ENCODE measurements around the gene PNPLA5. TPM values are rescaled to one million over a fixed set of nuclear protein-coding genes. Genes with fewer than 3 reads are reported as not detected.

Gene PNPLA5
- polyA plus RNA-seq, 12 donors, result 0.07 TPM; not detected in 11

DNA sequence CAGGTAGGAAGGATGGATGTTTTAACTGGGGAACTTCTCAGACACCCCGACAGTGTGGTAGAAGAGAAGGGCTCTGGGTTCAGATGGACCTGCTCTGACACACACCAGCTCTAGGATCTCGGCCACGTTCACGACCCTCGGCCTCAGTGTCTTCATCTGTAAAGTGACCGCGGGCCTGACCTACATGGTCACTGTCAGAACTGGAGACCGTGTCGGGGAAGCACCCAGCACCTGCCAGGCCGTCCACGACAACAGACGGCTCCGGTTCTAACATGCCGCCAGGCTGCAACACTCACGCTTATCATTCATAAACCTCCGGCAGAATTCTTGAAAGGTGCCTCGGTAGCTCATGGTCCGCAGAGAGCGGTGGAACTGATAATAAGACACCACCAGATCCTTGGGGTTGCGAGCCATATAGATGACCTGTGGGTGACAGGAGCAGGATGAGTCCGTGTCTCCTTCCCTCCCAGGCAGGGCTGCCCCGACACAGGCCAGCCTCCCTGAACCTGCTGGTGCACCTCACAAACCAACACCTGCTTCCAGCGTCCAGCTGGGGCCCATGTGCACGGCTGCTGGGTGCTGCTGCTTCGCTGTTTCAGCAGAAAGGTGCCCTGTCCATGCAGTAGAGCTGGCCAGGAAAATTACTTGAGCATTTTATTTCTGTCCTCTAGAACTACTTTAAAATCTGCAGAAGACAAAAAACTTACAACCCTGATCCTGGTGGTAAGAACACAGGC is 53.1 kb downstream of the PNPLA5 start:
- no peak for DNase-seq

- DNase-seq, result no peak
These were observed 53.7 kb downstream of the PNPLA5 start for GRCh38 chr22:43838161-43838560.

GRCh38 chr22:43837666-43838065 is 54.1 kb downstream of the PNPLA5 start:
- DNase-seq, result no peak

DNA sequence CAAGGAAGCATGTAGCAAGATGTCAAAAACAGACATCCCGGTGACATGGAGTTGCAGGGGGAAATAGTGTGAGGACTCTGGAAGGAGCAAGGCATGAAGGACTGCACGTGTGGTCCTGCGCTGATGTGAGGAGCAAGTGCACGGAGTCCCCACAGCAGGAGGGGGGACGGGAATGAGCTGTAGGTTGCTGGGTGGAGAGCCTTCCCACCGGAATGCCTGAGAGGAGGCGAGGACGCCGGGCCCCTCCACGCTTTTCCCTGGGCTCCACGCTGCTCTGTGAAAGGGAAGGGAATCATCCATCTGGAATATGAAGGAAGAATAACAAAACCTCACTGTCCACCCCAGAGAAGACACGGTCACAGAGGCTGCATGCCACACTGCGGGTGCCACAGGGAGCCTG is 56.1 kb downstream of the PNPLA5 start:
- DNase-seq, result no peak

DNA sequence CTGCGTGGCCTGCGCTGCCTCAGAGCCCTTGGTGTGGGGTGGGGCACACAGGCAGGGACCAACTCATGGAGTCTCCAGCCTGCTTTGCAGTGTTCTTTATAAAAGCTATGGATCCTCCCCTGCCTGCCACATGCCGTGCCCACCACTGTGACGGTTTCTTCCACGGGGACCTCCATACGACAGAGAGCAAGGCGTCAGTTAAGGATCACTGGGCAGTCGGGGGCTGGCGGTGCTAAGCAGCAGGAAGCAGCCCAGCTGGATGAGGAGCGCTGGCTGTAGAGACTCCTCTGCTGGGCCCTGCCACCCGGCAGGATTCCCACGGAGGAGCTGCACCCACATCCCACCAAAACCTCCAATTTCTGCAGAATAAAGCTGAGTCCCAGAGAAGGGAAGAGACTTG is 56.6 kb downstream of the PNPLA5 start:
- DNase-seq, result no peak

GRCh38 chr22:43833286-43834240 is 58.2 kb downstream of the PNPLA5 start:
- no peak for DNase-seq

DNA sequence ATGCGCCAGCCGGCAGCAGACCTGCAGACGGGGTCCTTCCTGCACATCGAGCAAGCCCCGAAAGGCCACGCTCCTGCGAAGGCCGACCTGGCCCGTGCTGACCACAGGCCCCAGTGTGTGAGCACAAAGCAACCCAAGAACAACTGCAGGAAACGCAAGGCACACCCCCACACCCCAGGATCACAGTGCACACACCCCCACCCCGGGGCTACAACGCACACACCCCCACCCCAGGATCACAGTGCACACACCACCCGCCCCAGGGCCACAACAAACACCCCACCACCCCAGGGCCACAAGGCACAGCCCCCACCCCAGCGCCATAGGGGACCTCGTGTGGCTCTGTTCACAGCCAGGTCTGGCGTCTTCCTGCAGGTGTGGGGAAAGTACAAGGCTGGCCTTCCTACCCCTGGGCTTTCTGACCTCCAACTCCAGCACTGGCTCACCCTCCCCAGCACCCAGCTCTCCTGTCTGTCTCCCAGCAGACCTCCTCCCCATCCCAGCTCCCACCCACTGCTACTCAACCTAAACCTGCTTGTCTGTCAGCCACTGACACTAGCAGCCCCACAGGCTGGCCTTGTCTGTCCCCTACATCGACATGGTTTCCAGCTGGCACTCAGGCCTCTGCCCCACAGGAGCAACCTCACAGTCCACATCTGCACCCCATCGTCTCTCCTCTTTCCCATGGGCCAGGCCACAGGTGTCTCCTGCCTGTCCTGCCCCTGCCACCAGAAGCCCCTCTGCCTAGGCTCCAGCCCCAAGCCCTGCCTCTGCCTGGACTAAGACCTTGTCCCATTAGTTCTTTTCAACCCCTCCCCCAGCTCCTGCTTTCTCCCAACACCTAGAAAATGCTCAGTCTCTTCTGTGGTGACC is 59.2 kb downstream of the PNPLA5 start:
- DNase-seq, result no peak

GRCh38 chr22:43831561-43832392 is 60.0 kb downstream of the PNPLA5 start:
- DNase-seq, result no peak

- DNase-seq, result no peak
These were observed 60.8 kb downstream of the PNPLA5 start for GRCh38 chr22:43830931-43831560.

GRCh38 chr22:43829904-43830851 is 61.6 kb downstream of the PNPLA5 start:
- DNase-seq, result no peak

Other genes starting within 250 kb of the PNPLA5 start
- 1 to 10 TPM in 7 of 12 donors, under 1 TPM in 3, not detected in 2; 0.58 to 1.6 (median 1.2) TPM for gene EFCAB6, start 79.7 kb downstream of the PNPLA5 start, polyA plus RNA-seq (ENCODE audit: insufficient read length in 12 of 12)
- gene SULT4A1, start 29.5 kb downstream of the PNPLA5 start, polyA plus RNA-seq (ENCODE audit: insufficient read length in 12 of 12), result 1 to 10 TPM in 11 of 12 donors, not detected in 1; 1.3 to 5.5 (median 2.0) TPM
- 1 to 10 TPM in 1 of 12 donors, under 1 TPM in 9, not detected in 2; 0.31 to 1.7 (median 0.49) TPM for gene PNPLA3, start 31.8 kb upstream of the PNPLA5 start, polyA plus RNA-seq (ENCODE audit: insufficient read length in 12 of 12)
- 10 to 100 TPM in 11 of 12 donors, not detected in 1; 25.1 to 63.7 (median 53.0) TPM for gene SAMM50, start 63.4 kb upstream of the PNPLA5 start, polyA plus RNA-seq (ENCODE audit: insufficient read length in 12 of 12)
- 10 to 100 TPM in 11 of 12 donors, not detected in 1; 28.3 to 50.5 (median 42.6) TPM for gene PARVB, start 132.3 kb upstream of the PNPLA5 start, polyA plus RNA-seq (ENCODE audit: insufficient read length in 12 of 12)

Measured in muscle of arm (tissue), 12 donors.